SK-N-SH treated with all-trans-retinoic acid at 6 μM for 48 hours (cell line): ENCODE measurements around the gene MYCBP2.
A peak's percentile ranks its signal among the peaks of the same experiment; 100 is the strongest.
"Not testable (repeated sequence)": the region's sequence is repeated elsewhere in the genome, so short reads cannot be mapped to it uniquely, and the experiment has no call there.

Source experiments
- ATAC-seq: fragments of 200-7000 bp; cut with Tn5 transposase; 3 replicates; pipeline ENCODE4 v1.9.1; 2020; ENCODE audit warnings: mild to moderate bottlenecking, moderate library complexity
- ARNTL ChIP-seq: fragments of 450-650 bp; formaldehyde crosslinking; IDR thresholded peaks from 2 replicates; pipeline ENCODE4 v1.5.0; 2020; ENCODE audit warnings: low read depth, mild to moderate bottlenecking, moderate library complexity, borderline replicate concordance
- BACH2 ChIP-seq: fragments of 250-450 bp; sonication (Bioruptor Pico); IDR thresholded peaks from 2 replicates; pipeline ENCODE4 v1.9.0; 2021; ENCODE audit warnings: mild to moderate bottlenecking, borderline replicate concordance
- CREB5 ChIP-seq: fragments of 250-450 bp; sonication (Bioruptor Pico); IDR thresholded peaks from 2 replicates; pipeline ENCODE4 v1.5.1; 2020; ENCODE audit warnings: low read depth, mild to moderate bottlenecking, moderate library complexity
- CSDC2 ChIP-seq: fragments of 250-450 bp; sonication (Bioruptor Pico); IDR thresholded peaks from 2 replicates; pipeline ENCODE4 v1.5.0; 2020; ENCODE audit warnings: mild to moderate bottlenecking, moderate library complexity
- CSRNP3 ChIP-seq: fragments of 250-450 bp; sonication (Bioruptor Pico); IDR thresholded peaks from 2 replicates; pipeline ENCODE4 v1.5.1; 2021; ENCODE audit warnings: mild to moderate bottlenecking, moderate library complexity
- ESRRG ChIP-seq: fragments of 250-450 bp; sonication (Bioruptor Pico); IDR thresholded peaks from 2 replicates; pipeline ENCODE4 v1.6.1; 2021; ENCODE audit warnings: mild to moderate bottlenecking
- GLIS3 ChIP-seq: fragments of 250-450 bp; sonication (Bioruptor Pico); IDR thresholded peaks from 2 replicates; pipeline ENCODE4 v1.5.0; 2020; ENCODE audit warnings: mild to moderate bottlenecking, moderate library complexity
- ISL1 ChIP-seq: fragments of 250-450 bp; sonication (Bioruptor Pico); IDR thresholded peaks from 2 replicates; pipeline ENCODE4 v2.1.2; 2022; ENCODE audit warnings: mild to moderate bottlenecking, moderate library complexity
- OSR1 ChIP-seq: fragments of 250-450 bp; sonication (Bioruptor Pico); IDR thresholded peaks from 2 replicates; pipeline ENCODE4 v1.8.0; 2022; ENCODE audit warnings: moderate library complexity, mild to moderate bottlenecking, inconsistent platforms
- PATZ1 ChIP-seq: fragments of 250-450 bp; sonication (Bioruptor Pico); IDR thresholded peaks from 2 replicates; pipeline ENCODE4 v1.8.0; 2020; ENCODE audit warnings: mild to moderate bottlenecking, moderate library complexity, borderline replicate concordance
- POU6F1 ChIP-seq: fragments of 250-450 bp; sonication (Bioruptor Pico); IDR thresholded peaks from 2 replicates; pipeline ENCODE4 v1.8.0; 2021; ENCODE audit warnings: low read depth, mild to moderate bottlenecking, moderate library complexity, borderline replicate concordance
- PPARA ChIP-seq: fragments of 250-450 bp; sonication (Bioruptor Pico); IDR thresholded peaks from 2 replicates; pipeline ENCODE4 v1.5.0; 2020; ENCODE audit warnings: mild to moderate bottlenecking, borderline replicate concordance
- RARB ChIP-seq: fragments of 250-450 bp; sonication (Bioruptor Pico); IDR thresholded peaks from 2 replicates; pipeline ENCODE4 v1.8.0; 2021; ENCODE audit warnings: mild to moderate bottlenecking, moderate library complexity
- SNAI2 ChIP-seq: fragments of 250-450 bp; sonication (Bioruptor Pico); IDR thresholded peaks from 2 replicates; pipeline ENCODE4 v1.5.0; 2020; ENCODE audit warnings: mild to moderate bottlenecking, moderate library complexity
- TCF4 ChIP-seq: fragments of 250-450 bp; sonication (Bioruptor Pico); IDR thresholded peaks from 2 replicates; pipeline ENCODE4 v1.8.0; 2021; ENCODE audit warnings: mild to moderate bottlenecking, moderate library complexity, borderline replicate concordance
- TOX ChIP-seq: fragments of 250-450 bp; sonication (Bioruptor Pico); IDR thresholded peaks from 2 replicates; pipeline ENCODE4 v1.8.0; 2021; ENCODE audit warnings: mild to moderate bottlenecking, moderate library complexity, borderline replicate concordance
- TSHZ2 ChIP-seq: fragments of 250-450 bp; sonication (Bioruptor Pico); IDR thresholded peaks from 2 replicates; pipeline ENCODE4 v1.5.0; 2020; ENCODE audit warnings: mild to moderate bottlenecking, moderate library complexity
- ZC3H10 ChIP-seq: fragments of 250-450 bp; sonication (Bioruptor Pico); IDR thresholded peaks from 2 replicates; pipeline ENCODE4 v1.5.1; 2021; ENCODE audit warnings: mild to moderate bottlenecking, moderate library complexity
- ZFP3 ChIP-seq: fragments of 250-450 bp; sonication (Bioruptor Pico); IDR thresholded peaks from 2 replicates; pipeline ENCODE4 v1.5.0; 2020; ENCODE audit warnings: mild to moderate bottlenecking, moderate library complexity
- ZFP30 ChIP-seq: fragments of 450-650 bp; formaldehyde crosslinking; IDR thresholded peaks from 2 replicates; pipeline ENCODE4 v1.5.0; 2022; ENCODE audit warnings: mild to moderate bottlenecking, moderate library complexity
- ZNF565 ChIP-seq: fragments of 450-650 bp; formaldehyde crosslinking; conservative IDR thresholded peaks from 2 replicates; pipeline ENCODE4 v1.5.0; 2020; ENCODE audit warnings: low read depth, mild to moderate bottlenecking, moderate library complexity
- ZNF70 ChIP-seq: fragments of 450-650 bp; formaldehyde crosslinking; IDR thresholded peaks from 2 replicates; pipeline ENCODE4 v1.5.0; 2020; ENCODE audit warnings: mild to moderate bottlenecking, moderate library complexity
- ZNF8 ChIP-seq: fragments of 450-650 bp; formaldehyde crosslinking; IDR thresholded peaks from 2 replicates; pipeline ENCODE4 v1.5.0; 2020; ENCODE audit warnings: mild to moderate bottlenecking, moderate library complexity

The MYCBP2 gene

GRCh38 chr13:77215543-77215942, 111.4 kb downstream of the MYCBP2 start:
- no peak for ATAC-seq
- TF ChIP-seq TCF4 (CRISPR knock-in tag) (no peak), ZFP3 (no peak), SNAI2 (no peak), ZNF565 (no peak), CREB5 (CRISPR knock-in tag) (no peak), ESRRG (CRISPR knock-in tag) (no peak), ZC3H10 (CRISPR knock-in tag) (no peak), ZNF70 (no peak), GLIS3 (no peak), ARNTL (no peak)

GRCh38 chr13:77213644-77214043, 113.2 kb downstream of the MYCBP2 start:
- no peak for ATAC-seq
- no peak for TF ChIP-seq ZFP3
- TF ChIP-seq ZFP30 (CRISPR knock-in tag): no peak
- TF ChIP-seq PPARA: no peak
- TF ChIP-seq CSDC2 (CRISPR knock-in tag): no peak
- TF ChIP-seq ZNF8: no peak
- TF ChIP-seq RARB (CRISPR knock-in tag): no peak
- no peak for TF ChIP-seq POU6F1 (CRISPR knock-in tag)
- TF ChIP-seq TSHZ2 (CRISPR knock-in tag): no peak
- TF ChIP-seq SNAI2: no peak
- TF ChIP-seq CSRNP3 (CRISPR knock-in tag): no peak
- no peak for TF ChIP-seq CREB5 (CRISPR knock-in tag)
- TF ChIP-seq ESRRG (CRISPR knock-in tag): no peak
- TF ChIP-seq, all 23 proteins: peak for 0

- TF ChIP-seq POU6F1 (CRISPR knock-in tag) (no peak), ZNF70 (no peak), OSR1 (CRISPR knock-in tag) (no peak), ZFP3 (no peak), PPARA (no peak), TSHZ2 (CRISPR knock-in tag) (no peak), ARNTL (no peak), ZC3H10 (CRISPR knock-in tag) (no peak), BACH2 (CRISPR knock-in tag) (no peak), PATZ1 (no peak), ZNF8 (no peak), TOX (no peak), ISL1 (CRISPR knock-in tag) (no peak), SNAI2 (no peak), ZFP30 (CRISPR knock-in tag) (no peak)
- ATAC-seq: peak; percentile 77
Observed at GRCh38 chr13:77207943-77208342, 119.0 kb downstream of the MYCBP2 start.

- ATAC-seq: not testable (repeated sequence)
Observed at GRCh38 chr13:77198995-77199394, 127.9 kb downstream of the MYCBP2 start.
